ENCODE results near the gene CFAP68.
"Not testable (repeated sequence)": the region's sequence is repeated elsewhere in the genome, so short reads cannot be mapped to it uniquely, and the experiment has no call there.

Gene CFAP68

GRCh38 chr11:111918390-111919256 is 39.3 kb downstream of the CFAP68 start, which contains the start of gene C11orf52:
Gene C11orf52 (plus strand): TSS chr11:111918913. CDS start chr11:111918973, 60 bp downstream.
- DNase-seq: no peak

GRCh38 chr11:111920908-111921307 is 41.6 kb downstream of the CFAP68 start:
- DNase-seq: no peak

DNA sequence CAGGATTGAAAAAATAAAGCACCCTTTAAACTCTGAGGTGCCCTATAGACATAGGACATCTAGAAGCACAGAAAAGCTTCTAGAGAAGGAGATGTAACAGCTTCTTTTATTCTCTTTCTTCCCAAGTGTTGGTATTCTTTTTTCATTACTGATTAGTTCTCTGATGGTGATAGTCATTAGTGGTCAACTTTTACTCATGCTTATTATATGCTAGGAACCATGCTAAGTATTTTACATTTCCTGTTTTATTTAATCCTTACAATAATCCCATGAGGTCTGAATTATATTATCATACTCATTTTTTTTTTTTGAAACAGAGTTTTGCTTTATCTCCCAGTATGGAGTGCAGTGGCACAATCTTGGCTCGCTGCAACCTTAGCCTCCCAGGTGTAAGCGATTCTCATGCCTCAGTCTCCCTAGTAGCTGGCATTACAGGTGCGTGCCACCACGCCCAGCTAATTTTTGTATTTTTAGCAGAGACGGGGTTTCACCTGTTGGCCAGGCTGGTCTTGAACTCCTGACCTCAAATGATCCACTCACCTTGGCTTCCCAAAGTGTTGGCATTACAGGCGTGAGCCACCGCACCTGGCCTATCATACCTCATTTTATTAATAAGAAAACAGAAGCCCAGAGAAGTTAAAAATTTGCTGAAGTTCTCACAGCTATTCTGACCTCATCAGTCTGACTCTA is 42.3 kb downstream of the CFAP68 start:
- no peak for DNase-seq

GRCh38 chr11:111922803-111923202 is 43.5 kb downstream of the CFAP68 start:
- DNase-seq: no peak

DNA sequence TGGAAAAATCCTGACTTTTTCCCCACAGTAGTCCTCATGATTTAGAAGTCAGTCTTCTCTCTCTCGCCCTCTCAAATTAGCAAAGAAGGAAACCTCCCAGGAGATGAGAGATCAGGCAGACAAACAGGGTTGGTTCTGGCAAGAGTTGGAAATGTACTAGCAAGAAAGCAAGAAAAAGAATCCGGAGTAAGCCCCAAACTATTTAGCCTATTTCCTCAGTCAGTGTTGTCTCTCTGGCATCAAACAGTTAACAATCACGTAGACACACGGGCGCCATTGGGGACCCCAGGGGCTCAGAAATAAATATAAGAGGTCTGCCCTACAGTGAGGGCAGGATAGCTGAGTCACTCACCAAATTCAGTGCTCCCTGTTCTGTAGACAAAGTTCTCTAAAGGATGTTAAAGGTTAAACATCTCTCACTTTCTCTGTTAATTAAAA is 44.0 kb downstream of the CFAP68 start:
- DNase-seq: no peak

DNA sequence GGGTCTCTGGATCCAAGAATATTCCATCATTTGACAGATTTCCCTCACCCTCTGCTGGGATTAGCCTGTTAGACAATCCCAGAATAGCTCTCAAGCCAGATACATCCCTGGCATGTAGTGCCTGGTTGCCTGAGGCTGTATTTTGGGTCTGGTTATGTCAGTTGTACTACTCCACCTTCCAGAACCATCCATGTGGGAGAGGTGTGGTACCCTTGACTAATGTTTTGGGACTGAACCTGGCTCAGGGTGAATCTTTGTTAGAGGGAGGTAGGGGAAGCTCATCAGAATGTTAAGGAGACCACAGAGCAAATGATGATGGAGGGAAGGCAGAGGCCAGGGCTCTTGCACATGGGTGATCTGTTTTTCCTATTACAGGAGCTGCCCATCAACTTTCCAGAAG is 44.6 kb downstream of the CFAP68 start:
- no peak for DNase-seq

- no peak for DNase-seq
These were observed 46.6 kb downstream of the CFAP68 start for GRCh38 chr11:111925953-111926352.

DNA sequence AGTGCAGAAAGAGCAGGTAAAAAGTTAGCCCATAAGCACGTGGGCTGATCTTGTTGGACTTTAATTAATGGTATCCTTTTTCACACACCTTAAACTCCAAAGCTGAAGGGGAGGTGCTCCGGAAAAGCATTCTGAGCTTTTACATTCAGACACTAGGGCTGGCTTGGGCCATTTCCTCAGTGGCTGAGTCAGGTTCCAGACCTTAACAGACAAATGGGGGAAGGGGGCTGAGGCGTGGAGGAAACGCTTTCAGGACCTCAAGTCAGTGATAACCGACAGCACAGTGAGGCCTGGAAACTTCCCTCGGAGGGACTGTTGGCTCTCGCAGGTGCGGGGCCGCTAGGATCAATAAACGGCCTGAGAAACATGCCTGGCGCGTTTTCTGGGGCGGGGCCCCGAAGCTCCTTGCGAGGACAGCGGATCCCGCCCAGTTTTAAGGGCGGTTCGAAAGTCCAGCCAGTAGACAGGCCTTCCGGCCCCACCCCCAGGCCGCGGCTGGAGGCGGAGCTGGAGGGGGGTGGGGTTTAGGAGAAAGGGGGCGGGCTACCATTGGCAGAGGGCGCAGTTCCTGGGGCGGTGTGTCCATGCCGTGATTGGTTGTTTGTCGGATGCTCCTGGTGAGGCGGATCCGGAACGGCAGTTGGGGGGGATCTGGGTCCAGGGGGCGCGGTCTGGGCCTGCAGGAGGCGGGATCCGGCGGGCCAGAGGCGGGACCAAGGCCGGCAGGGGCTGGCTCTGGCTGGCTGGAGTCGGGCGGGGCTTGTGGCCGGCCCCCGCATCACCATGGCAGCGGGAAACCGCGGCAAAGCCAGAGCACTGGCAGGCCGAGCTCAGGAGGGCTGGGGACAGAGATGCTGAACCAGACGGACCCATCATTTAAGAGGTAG is 47.4 kb downstream of the CFAP68 start:
- peak; percentile 96 for DNase-seq

GRCh38 chr11:111930472-111930871 is 51.1 kb downstream of the CFAP68 start:
- no peak for DNase-seq

GRCh38 chr11:111932611-111932950 is 53.2 kb downstream of the CFAP68 start:
- DNase-seq: no peak

DNA sequence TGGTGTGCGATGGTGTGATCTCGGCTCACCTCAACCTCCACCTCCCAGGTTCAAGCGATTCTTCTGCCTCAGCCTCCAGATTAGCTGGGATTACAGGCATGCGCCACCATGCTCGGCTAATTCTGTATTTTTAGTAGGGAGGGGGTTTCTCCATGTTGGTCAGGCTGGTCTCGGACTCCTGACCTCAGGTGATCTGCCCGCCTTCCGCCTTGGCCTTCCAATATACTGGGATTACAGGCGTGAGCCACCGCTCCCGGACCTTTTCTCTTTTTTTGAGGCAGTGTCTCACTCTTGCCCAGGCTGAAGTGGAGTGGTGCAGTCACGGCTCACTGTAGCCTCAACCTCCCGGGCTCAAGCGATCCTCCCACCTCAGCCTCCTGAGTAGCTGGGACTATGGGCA is 53.8 kb downstream of the CFAP68 start:
- not testable (repeated sequence) for DNase-seq

DNA sequence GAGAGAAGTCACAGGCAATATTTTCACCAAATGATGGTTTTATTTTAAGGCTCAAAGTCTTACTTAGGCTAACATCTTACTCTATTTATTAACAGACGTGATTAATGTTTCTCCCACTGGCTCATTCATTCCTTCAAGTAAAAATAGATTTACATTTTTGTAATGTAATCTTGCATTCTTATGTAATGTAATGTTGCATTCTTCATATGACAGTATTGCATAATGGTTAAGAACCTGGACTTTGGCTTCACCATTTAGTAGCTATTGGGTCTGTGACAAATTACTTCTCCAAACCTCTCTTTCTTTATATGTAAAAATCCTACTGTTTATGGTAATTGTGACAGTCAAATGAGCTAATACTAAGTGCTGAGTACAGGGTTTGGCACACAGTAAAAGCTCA is 54.5 kb downstream of the CFAP68 start:
- no peak for DNase-seq

DNA sequence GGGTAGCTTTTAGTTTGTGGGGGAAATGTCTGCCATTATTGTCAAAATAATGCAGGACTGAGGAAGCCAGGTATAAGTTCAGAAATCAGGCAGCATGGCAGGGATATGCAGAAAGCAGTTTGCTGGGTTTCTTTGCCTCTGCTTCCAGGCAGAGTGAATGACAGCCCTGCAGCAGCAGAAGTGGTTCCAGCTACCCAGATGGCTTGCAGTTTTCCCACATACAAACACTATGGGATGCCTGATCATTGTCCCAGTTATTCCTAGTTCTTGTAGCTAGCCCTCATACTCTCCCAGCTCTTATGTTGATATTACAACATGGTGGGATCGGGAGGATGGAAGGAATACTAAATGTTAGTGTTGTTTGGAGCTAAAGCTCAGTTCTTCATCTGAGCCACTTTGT is 55.0 kb downstream of the CFAP68 start:
- no peak for DNase-seq
